ENCODE results near the gene SCAPER. TPM values are rescaled to one million over a fixed set of nuclear protein-coding genes. Genes with fewer than 3 reads are reported as not detected.

Gene SCAPER
- total RNA-seq, 1 experiment from 2014 or later = 10.3 TPM

- TF ChIP-seq ZNF281 (CRISPR knock-in tag; IDR thresholded peaks at IDR 0.05) (no peak), USF1 (CRISPR knock-in tag; IDR thresholded peaks at IDR 0.05) (no peak), ATF6 (CRISPR knock-in tag; IDR thresholded peaks at IDR 0.05) (no peak), ZBTB21 (CRISPR knock-in tag; IDR thresholded peaks at IDR 0.05; ENCODE audit: borderline replicate concordance) (no peak), ELF4 (CRISPR knock-in tag; IDR thresholded peaks at IDR 0.05; ENCODE audit: low read depth) (no peak), AR (CRISPR knock-in tag; IDR thresholded peaks at IDR 0.05) (no peak), ZNF219 (CRISPR knock-in tag; IDR thresholded peaks at IDR 0.05; ENCODE audit: borderline replicate concordance) (no peak), NR1H2 (CRISPR knock-in tag; IDR thresholded peaks at IDR 0.05) (no peak), FOXP4 (CRISPR knock-in tag; IDR thresholded peaks at IDR 0.05) (no peak), ATF3 (CRISPR knock-in tag; conservative IDR thresholded peaks at IDR 0.05) (no peak), TP53 (CRISPR knock-in tag; IDR thresholded peaks at IDR 0.05) (no peak), CBFB (CRISPR knock-in tag; IDR thresholded peaks at IDR 0.05; ENCODE audit: low read depth) (no peak), TCF7 (CRISPR knock-in tag; IDR thresholded peaks at IDR 0.05; ENCODE audit: low read depth) (no peak), ERG (CRISPR knock-in tag; IDR thresholded peaks at IDR 0.05) (no peak)
Measured at GRCh38 chr15:76664411-76664810, 240.7 kb downstream of the SCAPER start (continued).

GRCh38 chr15:76663529-76663928 lies 241.6 kb downstream of the SCAPER start:
- no peak overlapping the region for H3K27ac Mint-ChIP-seq
- TF ChIP-seq E2F4 (CRISPR knock-in tag; IDR thresholded peaks at IDR 0.05; ENCODE audit: borderline replicate concordance, low read depth) (no peak), RELA (CRISPR knock-in tag; IDR thresholded peaks at IDR 0.05; ENCODE audit: borderline replicate concordance) (no peak), FOXJ3 (CRISPR knock-in tag; IDR thresholded peaks at IDR 0.05; ENCODE audit: borderline replicate concordance) (no peak), NFYB (CRISPR knock-in tag; conservative IDR thresholded peaks at IDR 0.05; ENCODE audit: low read depth) (no peak), ELF4 (CRISPR knock-in tag; IDR thresholded peaks at IDR 0.05; ENCODE audit: low read depth) (no peak), FOXP1 (CRISPR knock-in tag; IDR thresholded peaks at IDR 0.05; ENCODE audit: borderline replicate concordance) (no peak), ZBTB43 (CRISPR knock-in tag; IDR thresholded peaks at IDR 0.05) (no peak), IRF1 (CRISPR knock-in tag; IDR thresholded peaks at IDR 0.05) (no peak)

More at GRCh38 chr15:76663529-76663928, 241.6 kb downstream of the SCAPER start:
- ChIA-PET CTCF (no interaction called here), POLR2A (no interaction called here)
- ATAC-seq (no peak), DNase-seq (ENCODE audit: low spot score) (no peak)
- H3K27me3 Mint-ChIP-seq (ENCODE audit: low read depth) = no peaks in the 10 kb centered on the region
- no peak overlapping the region for H3K4me3 Mint-ChIP-seq
- H3K36me3 Mint-ChIP-seq = no peaks in the 10 kb centered on the region
- H3K9me3 Mint-ChIP-seq = peaks cover 5% of the 10 kb centered on the region
- peaks cover 4% of the 10 kb centered on the region for H3K4me1 Mint-ChIP-seq

Measured in WTC11 (cell line).